HG02840 (cell line): ENCODE results near the gene ERICH3.
A peak's percentile ranks its signal among the peaks of the same experiment; 100 is the strongest.

Experiments
- ATAC-seq: cut with Tn5 transposase; IDR thresholded peaks from one replicate; pipeline ENCODE4 v1.9.1; 2021; ENCODE audit warnings: mild to moderate bottlenecking, moderate library complexity, moderate number of reproducible peaks; ENCODE audit not compliant: unreplicated experiment, low FRiP score

Gene ERICH3

GRCh38 chr1:74593887-74594866, 79.4 kb downstream of the ERICH3 start:
- ATAC-seq = no peak

- ATAC-seq = no peak
Observed at GRCh38 chr1:74592580-74593355, 80.8 kb downstream of the ERICH3 start.

GRCh38 chr1:74591949-74592348, 81.6 kb downstream of the ERICH3 start:
- ATAC-seq = no peak

GRCh38 chr1:74590288-74590687, 83.3 kb downstream of the ERICH3 start:
- no peak for ATAC-seq

- no peak for ATAC-seq
Observed at GRCh38 chr1:74587888-74588287, 85.7 kb downstream of the ERICH3 start.

GRCh38 chr1:74586253-74586897, 87.2 kb downstream of the ERICH3 start:
- ATAC-seq = no peak

- no peak for ATAC-seq
Observed at GRCh38 chr1:74584185-74584584, 89.4 kb downstream of the ERICH3 start.

- ATAC-seq = no peak
Observed at GRCh38 chr1:74583397-74583796, 90.2 kb downstream of the ERICH3 start.

- ATAC-seq = peak; percentile 99
Observed at GRCh38 chr1:74579425-74579824, 94.2 kb downstream of the ERICH3 start.

GRCh38 chr1:74578101-74578500, 95.5 kb downstream of the ERICH3 start:
- ATAC-seq = no peak

GRCh38 chr1:74571891-74572290, 101.7 kb downstream of the ERICH3 start:
- ATAC-seq = no peak

- no peak for ATAC-seq
Observed at GRCh38 chr1:74571493-74571800, 102.1 kb downstream of the ERICH3 start.

- ATAC-seq = no peak
Observed at GRCh38 chr1:74570797-74571492, 102.6 kb downstream of the ERICH3 start.

- no peak for ATAC-seq
Observed at GRCh38 chr1:74549932-74550331, 123.7 kb downstream of the ERICH3 start.

- no peak for ATAC-seq
Observed at GRCh38 chr1:74548961-74549750, 124.4 kb downstream of the ERICH3 start.

GRCh38 chr1:74545821-74546220, 127.8 kb downstream of the ERICH3 start:
- ATAC-seq = no peak

- ATAC-seq = no peak
Observed at GRCh38 chr1:74534241-74534640, 139.4 kb downstream of the ERICH3 start.

- no peak for ATAC-seq
Observed at GRCh38 chr1:74531796-74532195, 141.8 kb downstream of the ERICH3 start.

- ATAC-seq = no peak
Observed at GRCh38 chr1:74530892-74531291, 142.7 kb downstream of the ERICH3 start.

GRCh38 chr1:74528123-74528522, 145.5 kb downstream of the ERICH3 start:
- no peak for ATAC-seq
